ENCODE data around the gene TCP11. TPM values are rescaled to one million over a fixed set of nuclear protein-coding genes. Genes with fewer than 3 reads are reported as not detected.

The TCP11 gene
- total and polyA plus RNA-seq, 10 donors, result not detected

DNA sequence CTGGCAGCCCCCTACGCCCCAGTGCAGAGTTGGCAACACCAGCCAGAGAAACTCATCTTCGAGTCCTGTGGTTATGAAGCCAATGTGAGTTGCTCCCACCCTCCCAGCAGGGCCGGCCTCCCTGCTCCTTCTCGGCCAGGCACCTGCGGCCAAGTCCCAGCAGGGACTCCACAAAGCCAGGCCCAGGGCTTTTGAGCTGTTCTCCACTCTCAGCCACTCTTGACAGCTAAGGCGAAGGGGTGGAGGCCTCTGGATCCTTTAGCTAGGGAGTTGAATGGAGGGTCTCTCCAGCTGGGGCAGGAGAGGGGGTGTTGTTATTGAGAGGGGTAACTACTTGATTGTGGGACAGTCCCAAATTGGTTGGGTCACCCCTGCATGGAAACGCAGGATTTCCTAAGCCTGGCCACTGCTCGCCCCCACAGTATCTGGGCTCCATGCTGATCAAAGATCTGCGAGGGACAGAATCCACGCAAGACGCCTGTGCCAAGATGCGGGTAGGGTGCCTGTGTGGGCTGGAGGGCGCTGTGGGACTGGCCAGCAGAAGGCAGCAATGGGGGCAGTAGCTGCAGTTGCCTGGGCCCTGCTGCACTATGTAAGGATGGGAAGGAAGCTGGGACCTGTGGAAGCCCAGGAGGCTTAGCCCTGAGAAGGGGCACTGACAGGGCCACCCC, 58.3 kb downstream of the TCP11 start:
- H3K27ac ChIP-seq, result peak overlapping the region in 2 of 8 donors; percentile 73 to 76
- DNase-seq, result peak; percentile 61
- intact Hi-C loops (cut with DNase I; ENCODE audit: low total_unique reads), result no loop called here

GRCh38 chr6:35082046-35082732, 59.0 kb downstream of the TCP11 start:
- Histone ChIP-seq H3K9me3 (no peaks in the 10 kb centered on the region), H3K27me3 (replicated peaks in 1 of 7) (no peaks in the 10 kb centered on the region), H3K27ac (peak overlapping the region in 7 of 8 donors; percentile 7 to 76 (median 67)), H3K36me3 (peaks cover 0 to 100% (median 97%) of the 10 kb centered on the region in 6 donors), H3K4me1 (peaks cover 12 to 32% (median 19%) of the 10 kb centered on the region in 6 donors), H3K4me3 (no peak overlapping the region)
- peak; percentile 46 for DNase-seq
- TF ChIP-seq POLR2A (IDR thresholded peaks at IDR 0.05), result no peak
- no peak for TF ChIP-seq CTCF (IDR thresholded peaks at IDR 0.05 in 8 of 11, conservative IDR thresholded peaks at IDR 0.05 in 3 of 11)
- TF ChIP-seq POLR2AphosphoS5 (IDR thresholded peaks at IDR 0.05), result no peak
- WGBS, 5 donors, result 69 to 78% (median 73%) methylated on average over 19 of the region's 19 CpGs
- intact Hi-C loops (cut with DNase I; ENCODE audit: low total_unique reads), result no loop called here

More for the DNA sequence above, 58.3 kb downstream of the TCP11 start:
- Histone ChIP-seq H3K9me3 (no peaks in the 10 kb centered on the region), H3K4me3 (no peak overlapping the region), H3K4me1 (peaks cover 12 to 38% (median 22%) of the 10 kb centered on the region in 6 donors), H3K36me3 (peaks cover 0 to 100% (median 97%) of the 10 kb centered on the region in 6 donors), H3K27me3 (replicated peaks in 1 of 7) (no peaks in the 10 kb centered on the region)
- WGBS, 5 donors, result 91 to 97% (median 95%) methylated on average over 7 to 13 of the region's 13 CpGs
- TF ChIP-seq POLR2AphosphoS5 (IDR thresholded peaks at IDR 0.05) (no peak), CTCF (IDR thresholded peaks at IDR 0.05 in 8 of 11, conservative IDR thresholded peaks at IDR 0.05 in 3 of 11) (no peak), POLR2A (IDR thresholded peaks at IDR 0.05) (no peak)

- peak; percentile 53 for DNase-seq
- no peak overlapping the region for H3K4me3 ChIP-seq
- peaks cover 0 to 100% (median 92%) of the 10 kb centered on the region in 6 donors for H3K36me3 ChIP-seq
- intact Hi-C loops (cut with DNase I; ENCODE audit: low total_unique reads), result no loop called here
- 20 to 40% (median 29%) methylated on average over 13 of the region's 13 CpGs for WGBS, 5 donors
- H3K27me3 ChIP-seq (replicated peaks in 1 of 7), result no peaks in the 10 kb centered on the region
- H3K27ac ChIP-seq, result peak overlapping the region in 7 of 8 donors; percentile 7 to 76 (median 67)
- H3K9me3 ChIP-seq, result no peaks in the 10 kb centered on the region
- TF ChIP-seq POLR2A (IDR thresholded peaks at IDR 0.05), result no peak
- peak in 2 of 3 donors; percentile 38 to 41 for TF ChIP-seq POLR2AphosphoS5 (IDR thresholded peaks at IDR 0.05)
- TF ChIP-seq CTCF (IDR thresholded peaks at IDR 0.05 in 8 of 11, conservative IDR thresholded peaks at IDR 0.05 in 3 of 11), result no peak
- H3K4me1 ChIP-seq, result peaks cover 12 to 32% (median 21%) of the 10 kb centered on the region in 6 donors
Measured at GRCh38 chr6:35081426-35081851, 59.7 kb downstream of the TCP11 start.
